RWPE2 (cell line): Measurements from ENCODE around the gene CPSF4.

Source experiments
- ATAC-seq: fragments of 200-7000 bp; cut with Tn5 transposase; 3 replicates; pipeline ENCODE4 v1.9.1; 2021; ENCODE audit warnings: low read depth
- DNase-seq: peaks from one replicate; pipeline ENCODE4 v3.0.0-alpha.2; 2020; ENCODE audit warnings: low spot score
- H3K27ac ChIP-seq: fragments of 450-650 bp; 2 replicates; pipeline ENCODE4 v1.5.1; 2017; ENCODE audit warnings: mild to moderate bottlenecking; ENCODE audit not compliant: poor library complexity, severe bottlenecking
- H3K27me3 ChIP-seq: fragments of 250-450 bp; sonication (Bioruptor Pico); 2 replicates; pipeline ENCODE4 v1.5.1; 2021; ENCODE audit warnings: mild to moderate bottlenecking, moderate library complexity; ENCODE audit not compliant: insufficient read depth, poor library complexity, severe bottlenecking
- H3K36me3 ChIP-seq: fragments of 250-450 bp; sonication (Bioruptor Pico); 2 replicates; pipeline ENCODE4 v1.5.1; 2020; ENCODE audit warnings: low read depth, mild to moderate bottlenecking, moderate library complexity
- H3K4me1 ChIP-seq: fragments of 250-450 bp; sonication (Bioruptor Pico); 2 replicates; pipeline ENCODE4 v1.5.1; 2021; ENCODE audit warnings: mild to moderate bottlenecking, moderate library complexity; ENCODE audit not compliant: insufficient read depth, poor library complexity, severe bottlenecking
- H3K4me3 ChIP-seq: fragments of 250-450 bp; sonication (Bioruptor Pico); 2 replicates; pipeline ENCODE4 v1.5.1; 2021; ENCODE audit warnings: mild to moderate bottlenecking, moderate library complexity; ENCODE audit not compliant: severe bottlenecking
- H3K9me3 ChIP-seq: fragments of 250-450 bp; sonication (Bioruptor Pico); 2 replicates; pipeline ENCODE4 v1.5.1; 2021; ENCODE audit warnings: mild to moderate bottlenecking, moderate library complexity; ENCODE audit not compliant: severe bottlenecking
- TF ChIP-seq, protein P1 (sequence below): fragments of 450-650 bp; IDR thresholded peaks from one replicate; pipeline ENCODE4 v1.5.1; 2017; ENCODE audit warnings: mild to moderate bottlenecking, moderate library complexity; ENCODE audit not compliant: poor library complexity, severe bottlenecking

CPSF4 gene

DNA sequence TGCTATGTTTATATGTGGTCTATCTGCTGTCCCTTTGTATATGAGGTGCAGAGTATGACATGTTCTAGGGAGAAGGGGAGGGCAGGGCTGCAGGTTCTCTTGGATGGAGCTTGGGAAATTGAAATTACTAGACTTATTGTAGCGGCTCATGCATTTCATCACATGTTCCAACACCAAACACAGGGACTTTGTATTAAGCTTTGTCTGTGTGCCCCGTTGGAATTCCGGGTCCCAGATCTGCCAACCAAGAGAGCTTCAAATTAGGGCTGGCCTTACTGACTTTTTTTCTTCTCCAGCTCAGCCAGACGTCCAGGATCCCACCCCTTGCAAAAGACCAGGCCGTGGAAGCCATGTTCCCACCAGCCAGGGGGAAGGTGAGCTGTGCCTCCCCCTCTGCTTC lies 37.4 kb downstream of the CPSF4 start:
- Histone ChIP-seq H3K27me3 (no peaks in the 10 kb centered on the region), H3K9me3 (peaks cover 3% of the 10 kb centered on the region), H3K27ac (no peak overlapping the region), H3K4me1 (peaks cover 4% of the 10 kb centered on the region), H3K36me3 (peaks cover 43% of the 10 kb centered on the region), H3K4me3 (no peak overlapping the region)
- no peak for ATAC-seq
- no peak for DNase-seq
- TF ChIP-seq, protein P1, sequence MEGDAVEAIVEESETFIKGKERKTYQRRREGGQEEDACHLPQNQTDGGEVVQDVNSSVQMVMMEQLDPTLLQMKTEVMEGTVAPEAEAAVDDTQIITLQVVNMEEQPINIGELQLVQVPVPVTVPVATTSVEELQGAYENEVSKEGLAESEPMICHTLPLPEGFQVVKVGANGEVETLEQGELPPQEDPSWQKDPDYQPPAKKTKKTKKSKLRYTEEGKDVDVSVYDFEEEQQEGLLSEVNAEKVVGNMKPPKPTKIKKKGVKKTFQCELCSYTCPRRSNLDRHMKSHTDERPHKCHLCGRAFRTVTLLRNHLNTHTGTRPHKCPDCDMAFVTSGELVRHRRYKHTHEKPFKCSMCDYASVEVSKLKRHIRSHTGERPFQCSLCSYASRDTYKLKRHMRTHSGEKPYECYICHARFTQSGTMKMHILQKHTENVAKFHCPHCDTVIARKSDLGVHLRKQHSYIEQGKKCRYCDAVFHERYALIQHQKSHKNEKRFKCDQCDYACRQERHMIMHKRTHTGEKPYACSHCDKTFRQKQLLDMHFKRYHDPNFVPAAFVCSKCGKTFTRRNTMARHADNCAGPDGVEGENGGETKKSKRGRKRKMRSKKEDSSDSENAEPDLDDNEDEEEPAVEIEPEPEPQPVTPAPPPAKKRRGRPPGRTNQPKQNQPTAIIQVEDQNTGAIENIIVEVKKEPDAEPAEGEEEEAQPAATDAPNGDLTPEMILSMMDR, result no peak

DNA sequence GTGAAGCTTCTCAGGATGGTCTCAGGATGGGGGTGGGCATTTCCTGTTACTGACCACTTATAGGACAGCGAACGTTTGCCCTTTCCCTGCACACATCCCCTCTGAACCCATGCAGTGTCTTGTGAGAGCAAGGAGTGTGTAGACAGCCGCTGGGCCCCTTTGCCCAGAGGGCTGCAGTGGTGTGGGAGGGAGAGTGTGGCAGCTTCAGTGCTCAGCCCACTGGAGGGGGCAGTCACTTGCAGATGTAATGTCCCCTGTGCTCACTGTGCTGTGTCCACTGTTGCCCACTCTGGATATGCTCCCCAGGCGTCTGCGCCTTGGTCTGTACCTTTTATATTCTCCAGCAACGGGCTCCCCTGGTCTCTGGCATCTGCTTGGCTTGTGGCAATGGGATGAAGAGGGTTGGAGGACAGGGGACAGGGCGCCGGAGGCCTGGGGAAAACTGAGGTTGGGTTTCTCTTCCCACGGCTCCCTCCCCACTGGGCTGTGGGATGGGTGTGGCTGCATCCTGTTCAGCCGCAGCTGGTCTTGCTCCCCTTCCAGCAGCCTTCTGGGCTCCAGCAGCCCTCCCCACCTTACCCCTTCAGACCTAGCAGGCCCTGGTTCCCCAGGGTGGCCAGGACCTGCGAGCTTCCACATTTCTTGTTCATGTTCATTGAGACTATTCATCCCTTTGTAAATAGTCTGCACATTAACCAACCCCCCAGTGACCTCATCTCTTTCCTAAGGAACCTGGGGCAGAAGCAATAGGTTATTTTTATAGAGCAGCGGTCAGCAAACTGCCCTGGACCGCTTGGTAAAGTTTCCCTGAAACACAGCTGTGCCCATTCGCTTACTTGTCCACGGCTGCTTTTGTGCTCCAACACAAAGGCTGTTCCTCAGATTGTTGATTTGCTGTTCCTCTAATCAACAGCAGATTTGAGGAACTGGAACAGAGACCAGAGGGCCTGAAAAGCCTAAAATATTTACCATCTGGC lies 40.0 kb downstream of the CPSF4 start:
- TF ChIP-seq, protein P1, result no peak
- DNase-seq, result no peak
- peaks cover 67% of the 10 kb centered on the region for H3K36me3 ChIP-seq
- no peaks in the 10 kb centered on the region for H3K4me1 ChIP-seq
- H3K27me3 ChIP-seq, result no peaks in the 10 kb centered on the region
- H3K4me3 ChIP-seq, result no peak overlapping the region
- no peaks in the 10 kb centered on the region for H3K9me3 ChIP-seq
- no peak overlapping the region for H3K27ac ChIP-seq
- ATAC-seq, result peak; percentile 19; the same call in 1 of the 3 replicates

DNA sequence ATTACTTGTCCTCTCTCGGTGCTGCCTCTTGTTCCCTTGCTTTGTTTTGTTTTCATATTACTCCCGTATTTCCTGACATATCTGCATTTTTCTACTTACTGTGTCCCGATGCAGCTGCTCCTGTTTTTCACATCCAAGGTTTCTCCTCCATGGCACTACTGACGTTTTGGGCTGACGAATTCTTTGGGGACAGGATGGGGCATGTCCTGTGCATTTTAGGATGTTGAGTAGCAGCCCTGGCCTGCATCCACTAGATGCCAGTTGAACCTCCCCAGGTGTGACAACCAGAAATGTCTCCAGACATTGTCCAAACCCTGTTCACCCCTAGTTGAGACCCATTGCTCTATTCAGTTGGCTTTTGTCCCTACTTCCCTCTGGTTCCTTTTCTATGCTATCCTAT lies 46.4 kb downstream of the CPSF4 start:
- no peaks in the 10 kb centered on the region for H3K27me3 ChIP-seq
- DNase-seq, result no peak
- H3K4me1 ChIP-seq, result no peaks in the 10 kb centered on the region
- H3K4me3 ChIP-seq, result no peak overlapping the region
- TF ChIP-seq, protein P1, result no peak
- ATAC-seq, result peak; percentile 40; the same call in 2 of the 3 replicates
- H3K9me3 ChIP-seq, result no peaks in the 10 kb centered on the region
- peaks cover 55% of the 10 kb centered on the region for H3K36me3 ChIP-seq
- no peak overlapping the region for H3K27ac ChIP-seq

DNA sequence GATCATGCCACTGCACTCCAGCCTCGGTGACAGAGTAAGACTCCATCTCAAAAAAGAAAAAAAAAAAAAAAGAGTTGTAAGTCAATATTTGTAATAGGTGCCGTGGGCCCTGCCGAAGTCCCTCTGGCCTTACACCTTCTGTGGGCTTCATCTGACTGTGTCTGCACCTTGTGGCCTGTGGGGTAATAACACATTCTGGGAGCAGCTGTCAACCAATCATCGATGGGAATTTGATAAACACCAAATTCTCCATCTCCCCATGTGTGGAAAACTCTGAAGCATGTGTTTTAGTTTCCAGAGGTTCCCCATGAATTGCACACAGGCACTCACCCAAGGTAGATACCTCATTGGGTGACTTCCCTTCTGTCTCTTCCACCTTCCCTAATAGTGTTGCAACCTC lies 50.5 kb downstream of the CPSF4 start:
- DNase-seq (no peak), ATAC-seq (no peak)
- peaks cover 7% of the 10 kb centered on the region for H3K9me3 ChIP-seq
- H3K36me3 ChIP-seq, result peaks cover 30% of the 10 kb centered on the region
- TF ChIP-seq, protein P1, result no peak
- no peaks in the 10 kb centered on the region for H3K4me1 ChIP-seq
- H3K27me3 ChIP-seq, result no peaks in the 10 kb centered on the region
- no peak overlapping the region for H3K27ac ChIP-seq
- no peak overlapping the region for H3K4me3 ChIP-seq

DNA sequence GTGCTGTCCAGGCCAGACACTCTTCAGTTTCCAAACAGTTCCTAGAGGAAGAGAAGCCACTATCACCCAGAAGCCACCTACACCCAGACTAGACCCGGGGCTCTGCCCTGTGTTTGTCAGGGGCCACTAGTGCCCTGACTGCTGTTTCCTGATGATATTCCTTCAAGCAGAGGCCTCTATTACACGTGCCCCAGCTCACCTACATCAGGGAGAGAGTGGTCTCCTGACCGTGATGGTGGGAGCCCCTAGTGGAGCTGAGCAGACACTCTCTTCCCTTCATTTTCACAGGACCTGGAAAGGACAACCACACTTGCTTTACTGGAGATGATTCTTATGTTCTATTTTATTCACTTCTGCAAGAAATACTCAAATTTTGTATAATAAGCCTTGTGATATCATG lies 52.1 kb downstream of the CPSF4 start:
- peaks cover 15% of the 10 kb centered on the region for H3K9me3 ChIP-seq
- H3K27me3 ChIP-seq, result no peaks in the 10 kb centered on the region
- H3K4me1 ChIP-seq, result no peaks in the 10 kb centered on the region
- DNase-seq (no peak), ATAC-seq (no peak; the same call in 2 of the 3 replicates)
- H3K27ac ChIP-seq, result no peak overlapping the region
- no peak overlapping the region for H3K4me3 ChIP-seq
- TF ChIP-seq, protein P1, result no peak
- peaks cover 39% of the 10 kb centered on the region for H3K36me3 ChIP-seq
